ENCODE measurements around the gene CLDN1. TPM values are rescaled to one million over a fixed set of nuclear protein-coding genes. Genes with fewer than 3 reads are reported as not detected.

CLDN1 gene, protein sequence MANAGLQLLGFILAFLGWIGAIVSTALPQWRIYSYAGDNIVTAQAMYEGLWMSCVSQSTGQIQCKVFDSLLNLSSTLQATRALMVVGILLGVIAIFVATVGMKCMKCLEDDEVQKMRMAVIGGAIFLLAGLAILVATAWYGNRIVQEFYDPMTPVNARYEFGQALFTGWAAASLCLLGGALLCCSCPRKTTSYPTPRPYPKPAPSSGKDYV
- total RNA-seq = 38.2 TPM

GRCh38 chr3:190321789-190322603 lies at the start of gene CLDN1:
CLDN1 (minus strand) TSS chr3:190322446; CDS start chr3:190322206, 240 bp downstream.
- peak; percentile 85 for DNase-seq (ENCODE audit: low spot score)

DNA sequence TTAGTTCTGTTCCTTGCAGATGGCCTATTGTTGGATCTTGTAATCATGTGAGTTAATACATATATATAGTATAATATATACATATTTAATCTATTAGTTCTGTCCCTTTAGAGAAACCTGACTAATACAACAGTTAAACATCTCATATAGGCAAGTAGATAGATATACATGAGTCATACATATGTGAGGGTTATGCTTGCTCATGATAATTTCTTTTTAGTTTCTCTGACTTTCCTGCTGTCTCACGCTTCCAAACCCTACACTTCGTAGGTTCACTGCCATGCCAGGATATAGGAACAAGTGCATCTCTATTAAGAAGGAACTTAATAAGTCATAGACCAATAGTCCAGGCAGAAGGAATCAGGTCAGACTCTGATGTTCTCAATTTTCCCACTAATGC lies 48.9 kb upstream of the CLDN1 start:
- no peak for DNase-seq (ENCODE audit: low spot score)

DNA sequence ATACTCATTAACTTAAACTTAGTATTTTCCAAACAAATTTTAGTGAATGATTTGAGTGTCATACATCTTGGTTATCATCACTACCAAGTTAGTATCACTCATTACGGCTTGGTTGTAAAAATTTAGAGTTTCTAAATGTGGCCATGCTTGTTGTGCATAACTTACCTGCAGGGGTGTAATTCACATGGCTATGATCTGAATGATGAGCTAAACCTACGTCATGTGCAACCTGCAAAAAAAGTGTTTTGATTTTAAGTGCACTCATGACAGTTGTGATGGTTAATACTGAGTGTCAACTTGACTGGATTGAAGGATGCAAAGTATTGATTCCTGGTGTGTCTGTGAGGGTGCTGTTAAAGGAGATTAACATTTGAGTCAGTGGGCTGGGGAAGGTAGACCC lies 48.1 kb upstream of the CLDN1 start:
- DNase-seq (ENCODE audit: low spot score) = no peak

- DNase-seq (ENCODE audit: low spot score) = no peak
These were observed 47.5 kb upstream of the CLDN1 start for GRCh38 chr3:190369668-190370295.

DNA sequence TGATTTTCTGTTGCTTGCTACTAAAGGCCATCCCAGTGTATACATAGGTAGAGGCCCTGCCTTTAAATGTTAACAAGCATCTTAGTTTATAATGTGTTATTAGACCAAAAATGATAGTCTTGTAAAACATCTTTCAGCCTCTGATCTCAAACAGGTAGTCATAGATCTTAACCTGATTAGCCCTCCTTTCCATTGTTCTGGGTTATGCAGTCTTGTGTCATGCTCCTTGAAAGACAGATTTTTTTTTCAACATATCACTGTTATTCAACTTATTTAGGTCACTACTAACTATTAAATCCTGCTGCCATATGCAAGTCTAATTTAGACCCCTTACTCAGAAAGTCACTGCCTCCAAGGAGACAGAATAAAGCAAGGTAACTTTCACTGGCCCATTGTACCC lies 46.6 kb upstream of the CLDN1 start:
- DNase-seq (ENCODE audit: low spot score) = no peak

DNA sequence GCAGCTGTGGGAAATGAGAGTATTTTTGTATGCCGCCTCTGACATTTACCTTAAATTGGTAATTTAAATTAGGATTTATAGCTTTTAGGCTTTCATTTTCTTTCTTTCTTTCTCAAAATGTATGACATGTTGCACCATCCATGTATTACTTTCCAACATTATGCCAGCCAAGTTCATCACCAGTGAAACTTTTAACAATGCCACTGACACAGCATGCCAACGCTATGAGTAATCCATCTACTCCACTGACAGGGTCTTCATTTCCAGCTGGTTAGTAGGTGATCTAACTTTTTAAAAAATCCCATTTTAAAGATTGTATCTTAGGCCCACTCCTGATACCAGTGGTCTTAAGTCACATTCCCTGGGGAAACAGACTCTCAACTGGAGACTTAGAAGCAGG lies 43.9 kb upstream of the CLDN1 start:
- DNase-seq (ENCODE audit: low spot score) = no peak

GRCh38 chr3:190362258-190362657 lies 40.0 kb upstream of the CLDN1 start:
- no peak for DNase-seq (ENCODE audit: low spot score)

DNA sequence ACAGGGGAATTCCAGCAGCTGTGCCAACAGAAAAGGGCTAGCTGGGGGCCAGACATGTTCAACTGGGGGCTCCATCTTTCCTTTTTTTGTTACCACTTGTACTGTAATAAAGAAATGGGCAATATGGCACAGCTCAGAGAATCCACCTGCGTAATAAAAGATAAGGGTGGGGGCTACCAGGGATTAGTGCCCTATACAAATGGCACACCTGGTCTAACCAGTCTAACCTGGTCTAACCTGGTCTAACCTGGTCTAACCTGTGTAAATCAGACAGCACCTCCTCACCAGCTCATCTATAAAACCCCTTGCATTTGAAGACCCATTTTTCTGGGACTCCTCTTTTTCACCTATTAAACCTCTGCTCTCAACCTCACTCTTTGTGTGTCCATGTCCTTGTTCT lies 39.5 kb upstream of the CLDN1 start:
- no peak for DNase-seq (ENCODE audit: low spot score)

DNA sequence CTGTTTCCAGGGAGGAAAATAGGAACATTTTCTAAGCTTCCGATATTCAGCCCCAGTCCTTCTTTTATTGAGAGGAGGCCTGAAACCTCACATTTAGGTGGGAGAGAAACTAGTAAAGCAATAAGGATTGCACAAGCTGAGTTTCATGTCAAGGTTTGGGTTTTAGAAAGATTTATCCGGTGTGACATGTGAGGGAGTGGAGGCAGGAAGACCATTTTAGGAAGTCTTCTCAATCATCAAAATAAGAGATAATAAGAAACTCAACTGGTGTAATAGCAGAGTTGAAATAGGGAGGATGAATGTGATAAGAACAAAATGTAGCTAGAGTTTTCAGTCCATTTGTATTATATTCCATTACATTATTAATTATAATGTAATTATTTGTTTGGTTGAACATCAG lies 38.0 kb upstream of the CLDN1 start:
- no peak for DNase-seq (ENCODE audit: low spot score)

- DNase-seq (ENCODE audit: low spot score) = no peak
These were observed 37.6 kb upstream of the CLDN1 start for GRCh38 chr3:190359813-190360212.

- no peak for DNase-seq (ENCODE audit: low spot score)
These were observed 35.2 kb upstream of the CLDN1 start for GRCh38 chr3:190357468-190357867.

- DNase-seq (ENCODE audit: low spot score) = no peak
These were observed 34.0 kb upstream of the CLDN1 start for GRCh38 chr3:190356246-190356645.

- no peak for DNase-seq (ENCODE audit: low spot score)
These were observed 30.7 kb upstream of the CLDN1 start for GRCh38 chr3:190352861-190353457.

DNA sequence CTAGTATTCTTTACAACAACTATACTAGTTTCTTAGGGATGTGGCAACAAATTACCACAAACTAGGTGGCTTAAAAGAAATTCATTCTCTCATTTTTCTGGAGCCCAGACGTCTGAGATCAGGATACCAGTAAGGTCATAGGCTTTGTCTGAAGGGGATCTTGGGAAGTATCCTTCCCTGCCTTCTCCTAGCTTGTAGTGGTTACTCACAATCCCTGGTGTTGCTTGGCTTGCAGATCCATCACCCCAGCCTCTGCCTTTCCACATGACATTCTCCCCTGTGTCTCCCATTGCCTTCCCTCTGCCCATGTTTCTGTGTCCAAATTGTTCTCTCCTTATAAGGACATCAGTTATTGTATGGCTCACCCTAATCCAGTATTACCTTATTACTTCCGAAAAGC lies 24.3 kb upstream of the CLDN1 start:
- no peak for DNase-seq (ENCODE audit: low spot score)

GRCh38 chr3:190345878-190346277 lies 23.6 kb upstream of the CLDN1 start:
- DNase-seq (ENCODE audit: low spot score) = no peak

DNA sequence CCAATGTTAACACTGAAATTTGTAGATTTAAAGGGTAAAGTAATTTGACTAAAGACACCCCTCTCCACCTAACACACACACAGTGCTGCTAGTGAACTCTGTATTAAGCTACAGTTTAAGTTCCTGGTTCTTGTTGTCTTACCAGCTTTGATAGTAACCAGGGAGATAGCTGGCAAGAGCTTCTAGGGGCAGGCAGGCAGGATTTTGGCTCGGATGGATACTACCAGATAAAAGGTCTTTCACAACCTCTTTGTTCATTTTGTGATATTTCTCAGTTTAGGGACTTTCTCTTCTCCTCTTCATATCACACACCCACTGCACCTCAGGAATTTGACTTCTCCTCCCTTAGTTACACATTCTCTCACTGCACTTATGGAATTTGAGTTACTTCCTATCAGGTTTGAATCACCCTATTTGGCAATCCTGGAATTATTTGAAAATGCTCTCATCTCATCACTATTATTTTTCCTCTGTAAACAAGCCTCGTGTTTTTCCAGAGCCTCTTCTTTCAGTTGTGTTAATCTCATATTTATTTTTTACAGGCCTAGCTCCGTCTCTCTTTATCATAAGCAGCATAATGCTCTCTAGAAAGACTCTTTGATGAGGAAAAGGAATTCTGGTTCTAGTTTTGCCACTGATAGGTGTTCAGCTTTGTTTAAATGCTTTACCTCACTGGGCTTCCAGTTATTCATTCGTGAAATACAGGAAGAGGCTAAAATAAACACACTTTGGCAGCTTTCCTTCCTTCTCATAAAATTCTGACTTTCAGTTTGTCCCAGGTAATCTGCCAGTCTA lies 23.0 kb upstream of the CLDN1 start:
- DNase-seq (ENCODE audit: low spot score) = peak; percentile 49

DNA sequence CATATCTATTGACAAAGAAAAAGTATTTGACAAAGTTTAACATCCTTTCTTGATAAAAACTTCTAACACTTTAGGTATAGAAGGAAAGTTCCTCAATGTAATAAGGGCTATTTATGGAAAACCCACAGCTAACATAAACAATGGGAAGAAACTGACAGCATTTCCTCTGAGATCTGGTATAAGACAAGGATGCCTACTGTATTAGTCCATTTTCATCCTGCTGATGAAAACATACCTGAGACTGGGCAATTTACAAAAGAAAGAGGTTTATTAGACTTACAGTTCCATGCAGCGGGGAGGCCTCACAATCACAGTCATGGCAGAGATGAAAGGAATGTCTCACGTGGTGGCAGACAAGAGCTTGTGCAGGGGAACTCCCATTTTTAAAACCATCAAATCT lies 17.8 kb upstream of the CLDN1 start:
- DNase-seq (ENCODE audit: low spot score) = no peak

DNA sequence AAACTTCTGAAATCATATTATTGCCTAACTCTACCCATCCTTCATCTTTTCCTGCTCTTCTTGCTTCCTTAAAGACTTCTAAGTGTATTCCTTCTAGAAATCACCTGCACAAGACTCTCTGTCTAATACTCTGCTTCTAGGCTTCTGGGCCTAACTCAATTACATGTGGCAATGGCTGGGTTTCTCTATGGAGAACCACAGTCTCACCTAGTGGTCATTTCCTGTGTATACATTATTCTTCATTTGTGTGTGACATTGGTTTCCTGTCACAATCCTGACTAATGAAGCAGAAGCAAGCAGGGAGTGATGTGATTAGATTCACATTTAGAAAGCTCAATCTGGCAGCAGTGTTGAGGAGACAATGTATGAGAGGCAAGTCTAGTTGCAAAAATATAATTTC lies 16.9 kb upstream of the CLDN1 start:
- DNase-seq (ENCODE audit: low spot score) = no peak

- no peak for DNase-seq (ENCODE audit: low spot score)
These were observed 16.5 kb upstream of the CLDN1 start for GRCh38 chr3:190338717-190339116.

- no peak for DNase-seq (ENCODE audit: low spot score)
These were observed 15.1 kb upstream of the CLDN1 start for GRCh38 chr3:190337301-190337700.

DNA sequence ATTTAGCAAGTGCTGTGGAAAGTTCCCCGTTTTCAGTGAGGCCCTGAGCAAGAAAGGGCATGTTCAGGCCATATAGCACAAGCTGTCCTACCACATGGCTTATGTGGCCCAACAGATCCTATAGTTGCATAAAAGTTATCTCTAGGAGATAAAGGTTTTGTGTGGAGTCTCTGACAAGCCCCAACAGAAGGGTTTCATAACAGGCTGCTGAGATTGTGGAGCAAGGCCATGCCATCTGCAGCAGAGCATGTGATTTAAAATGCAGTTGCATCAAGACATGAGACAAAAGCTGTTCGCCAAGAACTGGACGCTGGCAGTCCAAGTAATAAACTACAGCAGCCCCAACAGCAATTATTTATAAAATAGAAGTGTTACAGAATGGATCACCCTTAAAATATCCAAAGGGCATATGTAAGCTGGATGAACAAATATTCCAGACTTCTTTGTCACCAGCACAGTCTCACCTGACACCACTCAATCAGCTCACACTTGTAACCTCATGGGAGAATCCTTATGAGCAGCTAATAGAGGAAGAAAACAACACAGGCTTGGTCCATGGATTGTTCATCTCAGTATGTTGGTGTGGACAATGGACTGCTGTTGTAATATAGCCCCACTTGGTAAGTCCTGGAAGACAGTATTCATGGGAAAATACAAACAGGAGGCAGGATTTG lies 14.4 kb upstream of the CLDN1 start:
- no peak for DNase-seq (ENCODE audit: low spot score)

All from mucosa of gallbladder (tissue), 1 donor.